Urinary bladder (tissue), 4 donors: ENCODE data around the gene NTSR2. TPM values are rescaled to one million over a fixed set of nuclear protein-coding genes. Genes with fewer than 3 reads are reported as not detected.

ENCODE experiments used
- DNase-seq: peaks from one replicate; pipeline ENCODE4 v3.0.0-alpha.2; 2015; ENCODE audit errors: extremely low spot score
- H3K27ac ChIP-seq: one replicate; pipeline ENCODE4 v1.5.1; 2013; ENCODE audit warnings: low read depth, mild to moderate bottlenecking, moderate library complexity
- H3K36me3 ChIP-seq: one replicate; pipeline ENCODE4 v1.6.1; 2013; ENCODE audit warnings: mild to moderate bottlenecking, moderate library complexity; ENCODE audit not compliant: insufficient read depth
- H3K4me1 ChIP-seq: one replicate; pipeline ENCODE4 v1.6.1; 2013; ENCODE audit warnings: mild to moderate bottlenecking, moderate library complexity; ENCODE audit not compliant: insufficient read depth
- H3K4me3 ChIP-seq: one replicate; pipeline ENCODE4 v1.5.1; 2013; ENCODE audit warnings: low read depth, low read length
- WGBS: extraction: QIAGEN DNeasy Blood & Tissue Kit; methylation state at CpG from one replicate; pipeline ENCODE4 v1.1.7; 2013; 5-methylcytosine and 5-hydroxymethylcytosine counted together
- polyA plus RNA-seq: library from polyadenylated mRNA; stranded (reverse); fragments of 200-250 nt; gene quantifications from one replicate; pipeline ENCODE4 v1.2.3, GENCODE V29; 2013
- total RNA-seq: library from RNA; depleted of rRNA; stranded (reverse); fragments of >200 nt; gene quantifications from one replicate; pipeline ENCODE4 v1.2.3, GENCODE V29; 2014
- donor health status: healthy with polysubstance abuse.
- donor health status: healthy.

Gene NTSR2
- total and polyA plus RNA-seq, 2 donors, result 0.05 TPM; not detected in 1

DNA sequence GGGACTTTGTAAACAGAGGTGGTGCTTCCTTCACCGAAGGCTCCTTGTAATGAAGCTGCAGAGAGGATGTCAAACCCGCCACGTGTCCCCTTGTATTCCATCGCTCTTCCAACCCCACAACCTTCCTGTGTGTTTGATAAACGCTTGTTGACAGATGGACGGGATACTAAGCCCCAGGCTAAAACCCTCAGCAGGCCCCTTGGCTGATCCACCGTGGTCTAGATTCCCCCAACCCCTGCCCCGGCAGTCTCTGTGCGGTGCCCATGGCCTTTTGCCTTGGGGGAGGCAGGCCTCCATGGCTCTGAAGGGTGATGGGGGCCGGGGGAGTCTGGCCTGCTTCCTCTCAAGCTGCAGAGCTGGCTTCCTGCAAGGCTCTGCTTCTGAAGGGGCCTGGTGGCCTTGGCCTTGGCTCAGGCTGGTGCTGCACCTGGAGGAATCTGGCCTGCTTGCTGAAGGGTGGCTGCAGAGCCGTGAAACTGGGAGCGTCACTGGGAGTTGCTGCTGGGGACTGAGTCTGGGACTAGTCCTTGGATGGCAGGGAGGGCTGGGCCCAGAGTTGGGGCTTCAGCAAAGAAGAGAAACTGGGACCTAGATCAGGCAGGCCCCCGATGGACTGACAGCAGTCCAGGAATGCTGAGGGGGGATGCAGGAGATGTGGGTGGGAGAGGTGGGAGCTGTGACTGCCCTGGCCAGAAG lies 9.6 kb upstream of the NTSR2 start:
- Histone ChIP-seq H3K4me1 (no peaks in the 10 kb centered on the region), H3K4me3 (no peak overlapping the region), H3K36me3 (no peaks in the 10 kb centered on the region), H3K27ac (no peak overlapping the region)
- 79% methylated on average over 13 of the region's 13 CpGs for WGBS
- DNase-seq, result no peak

DNA sequence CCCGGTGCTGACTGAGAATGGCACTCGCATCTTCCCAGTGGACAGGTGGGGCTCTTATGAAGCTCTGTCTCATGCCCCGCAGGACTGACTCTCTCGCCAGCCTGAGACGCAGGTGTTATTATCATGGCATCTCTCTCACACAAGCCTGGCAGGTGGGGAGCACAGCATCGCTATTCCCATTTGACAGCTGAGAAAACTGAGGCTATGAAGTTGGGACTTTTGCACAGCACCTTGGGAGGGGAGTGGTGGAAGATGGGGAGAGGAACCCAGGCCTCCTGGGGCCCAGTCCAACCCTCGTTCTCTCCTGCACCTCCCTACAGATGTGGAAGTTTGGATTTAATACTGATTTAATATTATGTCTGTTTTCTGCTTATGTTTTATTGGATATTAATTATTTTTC lies 9.0 kb upstream of the NTSR2 start:
- H3K4me1 ChIP-seq, result no peaks in the 10 kb centered on the region
- 81% methylated on average over 7 of the region's 7 CpGs for WGBS
- no peak overlapping the region for H3K27ac ChIP-seq
- H3K4me3 ChIP-seq, result no peak overlapping the region
- H3K36me3 ChIP-seq, result no peaks in the 10 kb centered on the region
- DNase-seq, result no peak

DNA sequence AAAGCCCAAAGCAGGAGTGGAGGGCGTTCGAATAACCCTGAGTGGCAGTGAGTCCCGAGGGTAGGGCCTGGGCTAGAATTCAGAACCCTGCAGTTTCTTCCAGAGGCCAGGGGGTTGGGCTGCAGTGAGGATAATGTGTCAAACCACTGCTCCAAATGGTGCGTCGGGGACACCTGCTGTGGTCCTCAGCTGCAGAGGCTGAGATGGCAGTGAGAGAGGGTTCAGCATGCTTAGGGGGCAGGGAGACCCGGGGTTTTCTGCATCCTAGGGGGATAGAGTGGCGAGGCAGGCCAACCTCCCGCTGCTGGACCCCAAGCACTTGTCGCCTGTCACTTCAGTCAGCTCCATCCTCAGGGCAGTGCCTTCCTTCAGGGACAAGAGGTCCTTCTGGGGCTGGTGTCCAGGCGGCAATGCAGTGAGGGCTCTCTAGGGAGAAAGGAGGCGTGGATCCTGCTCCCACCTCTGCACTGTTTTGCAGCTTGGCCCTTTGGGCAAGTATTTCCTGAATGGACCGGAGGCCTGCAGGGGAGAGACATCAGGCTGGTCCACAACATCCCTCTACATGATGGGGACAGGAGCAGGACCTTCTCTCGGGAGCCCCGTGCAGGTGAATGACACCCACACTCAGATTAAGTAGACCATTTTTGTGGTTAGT lies 8.4 kb upstream of the NTSR2 start:
- no peak overlapping the region for H3K4me3 ChIP-seq
- H3K36me3 ChIP-seq, result no peaks in the 10 kb centered on the region
- no peak for DNase-seq
- no peaks in the 10 kb centered on the region for H3K4me1 ChIP-seq
- H3K27ac ChIP-seq, result no peak overlapping the region
- WGBS, result 89% methylated on average over 14 of the region's 14 CpGs

DNA sequence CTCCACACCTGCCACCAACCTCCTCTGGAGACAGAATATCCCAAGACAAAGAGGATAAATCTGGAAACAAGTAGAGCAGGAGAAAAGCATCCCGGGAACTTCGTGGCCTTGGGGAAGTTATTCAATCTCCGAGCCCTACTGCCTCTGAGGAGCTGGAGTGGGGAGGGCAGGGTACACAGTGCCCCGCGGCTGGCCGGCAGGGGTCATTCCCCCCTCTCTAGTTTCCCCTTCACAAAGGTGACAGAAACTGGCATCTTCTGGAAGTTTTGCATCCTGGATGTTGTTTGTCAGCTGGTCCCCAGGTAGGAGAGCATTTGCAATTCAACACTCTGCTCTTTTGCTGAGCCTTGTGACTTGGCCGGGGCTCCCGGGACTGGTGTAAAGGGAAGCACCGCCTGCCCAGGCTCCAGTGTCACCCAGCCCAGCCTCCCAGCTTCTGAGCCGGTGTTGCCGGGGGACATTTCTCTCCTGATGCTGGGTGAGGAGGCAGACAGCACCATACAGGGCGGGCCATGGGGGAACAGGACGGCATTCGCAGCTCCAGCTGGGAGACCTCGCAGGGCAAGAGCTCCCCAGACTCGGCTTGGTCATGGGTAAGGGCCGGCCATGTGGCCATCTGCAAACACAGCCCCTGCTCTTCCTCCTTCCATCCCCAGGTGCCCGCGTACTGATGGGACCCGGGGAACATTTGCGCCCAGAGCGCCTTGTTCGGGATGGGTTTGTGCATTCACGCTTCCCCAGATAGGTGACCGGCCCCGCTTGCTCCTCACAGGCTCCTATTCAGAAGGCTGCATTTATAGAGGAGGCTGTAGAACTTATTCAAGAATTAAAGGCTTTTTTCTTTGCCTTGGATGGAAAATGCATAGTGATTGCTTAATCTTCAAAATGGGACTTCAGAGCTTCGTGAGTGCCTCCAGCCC lies 7.4 kb upstream of the NTSR2 start:
- no peak for DNase-seq
- H3K4me3 ChIP-seq, result no peak overlapping the region
- no peaks in the 10 kb centered on the region for H3K36me3 ChIP-seq
- H3K4me1 ChIP-seq, result no peaks in the 10 kb centered on the region
- H3K27ac ChIP-seq, result no peak overlapping the region
- WGBS, result 51% methylated on average over 27 of the region's 27 CpGs

DNA sequence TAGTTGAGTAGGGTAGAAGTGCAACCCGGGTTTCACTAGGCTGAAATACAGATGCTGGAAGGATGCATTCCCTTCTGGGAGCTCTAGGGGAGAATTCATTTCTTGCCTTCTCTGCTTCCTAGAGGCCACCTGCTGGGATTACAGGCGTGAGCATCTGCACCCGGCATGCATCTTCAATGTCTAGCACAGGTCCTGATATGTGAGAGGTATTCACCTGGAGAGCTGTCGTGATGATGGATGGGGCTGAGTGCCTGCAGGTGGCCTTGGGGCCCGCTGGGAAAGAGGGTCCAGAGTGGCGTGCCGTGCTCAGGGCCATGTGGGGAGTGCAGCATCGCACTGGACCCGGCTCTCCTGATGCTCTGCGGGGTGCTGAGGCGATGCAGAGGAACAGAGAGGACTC lies 6.6 kb upstream of the NTSR2 start:
- Histone ChIP-seq H3K27ac (no peak overlapping the region), H3K36me3 (no peaks in the 10 kb centered on the region), H3K4me1 (no peaks in the 10 kb centered on the region), H3K4me3 (no peak overlapping the region)
- 60% methylated on average over 11 of the region's 11 CpGs for WGBS
- no peak for DNase-seq

DNA sequence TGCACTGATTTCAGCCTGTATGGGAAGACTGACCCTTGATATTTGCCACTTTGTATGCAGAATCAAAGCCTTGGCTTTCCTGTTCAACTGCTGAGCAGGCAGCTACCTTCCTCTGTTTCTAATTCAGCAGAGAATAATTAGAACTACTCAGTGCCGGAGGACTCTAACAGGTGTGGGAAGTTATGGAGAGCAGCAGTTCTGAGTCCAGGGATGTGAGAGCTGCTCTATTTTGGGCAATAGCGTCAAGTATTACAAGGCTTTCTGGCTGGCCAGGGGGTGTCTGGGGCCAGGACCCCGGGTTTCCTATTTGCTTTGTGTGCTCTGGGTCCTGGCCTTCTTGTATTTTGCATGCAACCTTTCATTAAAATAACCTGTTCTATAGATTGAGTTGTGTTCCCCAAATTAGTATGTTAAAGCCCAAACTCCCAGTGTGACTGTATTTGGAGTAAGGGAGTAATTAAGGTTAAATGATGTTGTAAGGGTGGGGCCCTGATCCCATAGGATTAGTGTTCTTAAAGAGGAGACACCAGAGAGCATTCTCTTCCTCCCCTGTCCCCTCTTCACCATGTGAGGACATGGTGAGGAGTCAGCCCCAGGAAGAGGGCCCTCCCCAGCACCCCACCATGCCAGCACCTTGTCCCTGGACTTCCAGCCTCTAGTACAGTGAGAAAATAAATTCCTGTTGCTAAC lies 5.6 kb upstream of the NTSR2 start:
- Histone ChIP-seq H3K27ac (no peak overlapping the region), H3K4me1 (no peaks in the 10 kb centered on the region), H3K4me3 (no peak overlapping the region), H3K36me3 (no peaks in the 10 kb centered on the region)
- DNase-seq, result no peak
- WGBS, result 86% methylated on average over 3 of the region's 3 CpGs

DNA sequence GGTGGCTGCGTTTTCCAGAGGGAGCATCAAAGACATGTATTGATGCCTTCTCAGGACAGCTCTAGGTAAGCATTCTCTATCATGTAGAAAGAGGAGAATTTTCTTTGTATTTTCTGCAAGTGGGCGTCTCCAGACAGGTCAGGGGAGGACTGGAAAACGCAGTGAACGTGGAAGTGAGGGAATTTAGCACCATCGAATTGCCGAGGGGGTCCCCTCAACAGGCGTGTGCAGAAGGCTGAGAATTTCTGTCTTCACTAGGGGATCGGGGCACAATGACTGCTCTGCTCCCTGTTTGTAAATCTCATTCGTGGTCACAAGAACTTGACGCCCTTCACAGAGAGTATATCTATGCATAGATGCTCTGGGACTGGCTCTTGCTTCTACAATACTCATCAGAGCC lies 5.0 kb upstream of the NTSR2 start:
- H3K4me1 ChIP-seq, result no peaks in the 10 kb centered on the region
- 71% methylated on average over 10 of the region's 10 CpGs for WGBS
- no peak for DNase-seq
- no peak overlapping the region for H3K4me3 ChIP-seq
- no peak overlapping the region for H3K27ac ChIP-seq
- H3K36me3 ChIP-seq, result no peaks in the 10 kb centered on the region

DNA sequence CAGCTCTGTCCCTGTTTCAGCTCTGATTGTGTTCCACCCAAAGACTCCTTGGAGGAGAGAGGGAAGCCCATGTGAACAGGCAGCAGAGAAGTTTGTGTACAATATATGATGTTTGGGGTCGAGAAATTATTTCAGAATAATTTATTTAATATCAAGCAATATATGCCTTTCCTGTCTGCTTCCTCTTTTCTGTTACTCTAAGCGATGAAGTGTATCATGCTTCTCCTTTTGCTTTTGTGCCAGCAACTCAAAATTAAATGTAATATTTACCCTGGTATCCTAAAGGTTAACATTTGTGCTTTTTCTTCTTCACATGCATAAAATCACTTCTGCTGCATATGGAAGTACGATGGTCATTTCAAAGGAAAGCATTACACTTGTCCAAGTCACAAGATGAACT lies 2.4 kb upstream of the NTSR2 start:
- no peak overlapping the region for H3K4me3 ChIP-seq
- H3K4me1 ChIP-seq, result no peaks in the 10 kb centered on the region
- H3K27ac ChIP-seq, result no peak overlapping the region
- H3K36me3 ChIP-seq, result no peaks in the 10 kb centered on the region
- no peak for DNase-seq
- 73% methylated on average over 3 of the region's 3 CpGs for whole genome bisulfite sequencing

DNA sequence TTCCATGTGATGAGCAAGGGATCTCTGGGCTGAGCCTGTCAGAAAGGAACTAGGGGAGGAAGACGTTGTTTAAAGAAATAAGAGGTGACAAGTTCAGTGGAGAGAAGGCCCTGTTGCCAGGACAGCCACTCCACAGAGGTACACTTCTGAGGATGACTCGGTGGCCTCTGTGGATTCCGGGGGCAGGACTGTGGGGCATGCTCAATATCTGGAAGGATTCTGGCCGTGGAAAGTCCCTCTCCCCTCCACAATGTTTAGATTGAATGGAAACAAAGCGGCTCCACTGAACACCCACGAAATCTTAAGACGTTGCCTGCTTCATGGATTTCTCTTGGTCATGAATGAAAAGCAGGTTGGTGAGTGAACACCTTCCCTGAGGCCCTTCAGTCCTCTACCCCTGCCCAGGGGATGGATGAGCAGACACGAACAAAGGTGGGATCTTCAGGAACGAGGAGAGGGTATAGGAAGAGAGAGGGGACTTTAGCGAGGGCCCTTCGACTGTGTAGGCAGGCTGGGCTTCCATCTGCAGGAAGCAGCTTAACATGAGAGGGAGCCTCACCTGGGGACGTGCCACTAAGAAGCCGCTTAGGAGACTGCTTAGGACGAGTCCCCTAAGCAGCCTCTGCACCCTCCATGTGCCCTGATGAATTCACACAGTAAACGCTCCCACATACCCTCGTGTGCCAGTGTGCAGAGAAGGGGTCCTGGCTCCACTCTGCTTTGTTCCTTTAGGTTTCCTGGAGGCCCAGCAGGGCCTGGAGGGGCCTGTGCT lies 1.9 kb downstream of the NTSR2 start:
- DNase-seq, result no peak
- WGBS, result 78% methylated on average over 16 of the region's 16 CpGs
- Histone ChIP-seq H3K4me3 (no peak overlapping the region), H3K36me3 (no peaks in the 10 kb centered on the region), H3K27ac (no peak overlapping the region), H3K4me1 (no peaks in the 10 kb centered on the region)

DNA sequence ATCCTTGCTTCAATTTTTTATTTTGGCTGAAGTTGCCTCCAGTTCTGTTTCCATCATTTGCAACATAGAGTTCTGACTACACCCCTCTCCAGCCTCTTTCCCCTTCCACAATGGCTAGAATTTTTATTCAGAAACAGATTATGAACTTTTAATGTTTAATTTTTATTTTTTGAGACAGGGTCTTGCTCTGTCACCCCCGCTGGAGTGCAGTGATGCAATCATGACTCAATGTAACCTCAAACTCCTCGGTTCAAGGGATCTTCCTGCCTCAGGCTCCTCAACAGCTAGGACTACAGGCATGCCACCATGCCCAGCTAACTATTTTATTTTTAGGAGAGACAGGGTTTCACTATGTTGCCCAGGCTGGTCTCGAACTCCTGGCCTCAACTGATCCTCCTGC lies 2.8 kb downstream of the NTSR2 start:
- DNase-seq, result no peak
- WGBS, result 78% methylated on average over 3 of the region's 3 CpGs
- Histone ChIP-seq H3K36me3 (no peaks in the 10 kb centered on the region), H3K4me3 (no peak overlapping the region), H3K4me1 (no peaks in the 10 kb centered on the region), H3K27ac (no peak overlapping the region)

DNA sequence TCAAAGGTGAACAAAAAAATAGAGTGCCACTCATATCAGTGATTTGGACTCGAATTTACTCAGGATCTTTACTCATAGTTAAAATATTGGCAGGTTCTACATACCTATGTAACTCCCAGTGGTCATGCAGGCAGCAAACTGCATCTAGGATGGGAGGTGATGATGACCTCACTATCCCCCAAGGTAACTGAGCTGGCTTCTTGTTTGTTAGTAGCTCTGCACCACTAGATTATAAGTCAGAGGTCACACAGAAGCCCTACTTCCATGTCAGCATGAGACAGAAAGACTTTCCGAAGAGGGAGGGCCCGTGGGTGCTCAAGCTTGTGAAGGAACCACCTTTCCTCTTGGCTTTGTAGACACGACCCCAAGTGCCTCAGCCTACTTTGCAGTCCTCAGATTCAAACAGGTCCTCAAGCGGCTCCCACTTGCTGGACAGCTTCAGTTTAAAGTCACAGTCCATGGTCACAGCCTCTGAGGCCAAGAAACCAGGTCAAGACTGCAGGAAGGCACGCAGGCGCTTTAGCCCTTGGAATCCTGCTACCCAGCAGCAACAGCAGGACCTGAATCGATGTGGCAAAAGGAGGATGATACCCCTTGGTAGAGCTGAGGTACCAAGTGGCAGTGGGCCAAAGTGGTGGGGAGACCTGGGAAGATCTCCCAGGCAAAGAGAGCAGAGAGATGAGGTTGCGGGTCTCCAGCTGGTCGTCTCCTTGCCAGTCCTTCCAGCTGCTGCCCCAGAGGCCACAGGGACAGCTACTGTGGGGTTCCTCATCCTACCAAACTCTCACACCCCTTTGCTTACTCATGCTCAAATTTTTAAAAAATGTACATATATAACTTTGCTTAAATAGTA lies 4.3 kb downstream of the NTSR2 start:
- H3K4me3 ChIP-seq, result no peak overlapping the region
- no peak for DNase-seq
- WGBS, result 76% methylated on average over 10 of the region's 10 CpGs
- H3K4me1 ChIP-seq, result no peaks in the 10 kb centered on the region
- no peaks in the 10 kb centered on the region for H3K36me3 ChIP-seq
- no peak overlapping the region for H3K27ac ChIP-seq

DNA sequence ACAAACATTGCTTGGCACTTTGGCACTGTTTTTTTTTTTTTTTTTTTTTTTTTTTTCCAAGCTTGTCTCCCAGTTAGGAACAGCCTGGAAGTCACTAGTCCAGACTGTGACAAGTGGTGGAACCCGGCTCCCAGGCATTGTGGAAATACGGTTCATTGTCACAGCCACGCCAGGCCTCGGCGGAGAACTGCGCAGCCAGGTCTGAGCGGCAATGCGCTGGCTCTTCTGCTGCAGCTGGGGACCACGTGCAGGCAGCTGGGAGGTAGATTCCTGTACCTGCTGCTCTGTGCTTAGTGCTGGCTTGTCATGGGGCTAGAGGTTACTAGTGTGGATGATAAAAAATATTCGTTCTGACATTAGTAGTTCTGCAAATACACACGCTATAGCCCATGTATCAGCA lies 5.0 kb downstream of the NTSR2 start:
- Histone ChIP-seq H3K27ac (no peak overlapping the region), H3K4me3 (no peak overlapping the region), H3K4me1 (no peaks in the 10 kb centered on the region), H3K36me3 (no peaks in the 10 kb centered on the region)
- 82% methylated on average over 11 of the region's 11 CpGs for WGBS
- DNase-seq, result no peak
